H1 (cell line): Measurements from ENCODE around the gene GPR137. TPM values are rescaled to one million over a fixed set of nuclear protein-coding genes. Genes with fewer than 3 reads are reported as not detected.

ENCODE experiments used
- CTCF ChIA-PET: fragments of 300-600 bp; sonication (Branson Sonifier 250); formaldehyde crosslinking; loops from one replicate; lab custom pipeline; 2021; ENCODE audit not compliant: partially characterized antibody; lab: Charles Lee
- POLR2A ChIA-PET: fragments of 300-600 bp; sonication (Branson Sonifier 250); formaldehyde crosslinking; loops from one replicate; lab custom pipeline; 2021; ENCODE audit warnings: inconsistent platforms; ENCODE audit not compliant: partially characterized antibody; lab: Charles Lee
- DNase-seq, 2 experiments: peaks; one replicate each; pipeline versions ENCODE4 v3.0.0 to v3.0.0-alpha.2; 2010 to 2022; ENCODE audit warnings: low spot score in 2 of 2, low read depth in 1 of 2, mixed read lengths in 1 of 2
- FAIRE-seq: peaks from 2 replicates; lab custom pipeline; 2011; peaks lifted over from hg19 to GRCh38; lab: Jason Lieb, UNC
- H2AFZ ChIP-seq: 2 replicates; pipeline ENCODE4 v1.8.1; 2012; ENCODE audit warnings: low read length, inconsistent platforms
- H2AK5ac ChIP-seq: 2 replicates; pipeline ENCODE4 v1.6.1; 2013; ENCODE audit warnings: low read depth, low read length
- H2BK120ac ChIP-seq: replicated peaks from 2 replicates; pipeline ENCODE3; 2013; ENCODE audit warnings: low read depth, low read length, inconsistent platforms
- H2BK12ac ChIP-seq: 2 replicates; pipeline ENCODE4 v1.6.1; 2013; ENCODE audit warnings: low read depth, low read length
- H2BK15ac ChIP-seq: 2 replicates; pipeline ENCODE4 v1.6.1; 2013; ENCODE audit warnings: low read length
- H2BK20ac ChIP-seq: 2 replicates; pipeline ENCODE4 v1.6.1; 2013; ENCODE audit warnings: low read length
- H2BK5ac ChIP-seq: 2 replicates; pipeline ENCODE4 v1.6.1; 2013; ENCODE audit warnings: low read depth, low read length
- H3K14ac ChIP-seq: 2 replicates; pipeline ENCODE4 v1.6.1; 2013; ENCODE audit warnings: inconsistent platforms; ENCODE audit not compliant: insufficient read length
- H3K18ac ChIP-seq: 2 replicates; pipeline ENCODE4 v1.6.1; 2013; ENCODE audit warnings: low read length; ENCODE audit errors: extremely low read depth
- H3K23ac ChIP-seq: 2 replicates; pipeline ENCODE4 v1.6.1; 2013; ENCODE audit warnings: inconsistent platforms; ENCODE audit not compliant: insufficient read length
- H3K23me2 ChIP-seq: 2 replicates; pipeline ENCODE4 v1.6.1; 2013; ENCODE audit warnings: low read depth, low read length
- H3K27ac ChIP-seq: 2 replicates; pipeline ENCODE4 v1.6.1; 2011; ENCODE audit warnings: low read depth, low read length, inconsistent platforms
- H3K27me3 ChIP-seq, 4 experiments: replicated peaks in 1 of 4; 1 replicate in 1 of 4; 2 replicates in 3 of 4; pipeline versions ENCODE4 v1.6.1 to v1.8.1; 2011 to 2013; ENCODE audit warnings: low read length in 3 of 4, mild to moderate bottlenecking in 3 of 4, inconsistent platforms in 2 of 4, mixed read lengths in 2 of 4, moderate library complexity in 1 of 4; ENCODE audit not compliant: control insufficient read depth in 3 of 4, insufficient read depth in 3 of 4; ENCODE audit errors: extremely low read depth in 1 of 4
- H3K36me3 ChIP-seq, 4 experiments: 2 replicates each; pipeline versions ENCODE4 v1.6.1 to v1.8.1; 2011 to 2013; ENCODE audit warnings: mild to moderate bottlenecking in 4 of 4, low read length in 3 of 4, moderate library complexity in 2 of 4, control low read depth in 1 of 4, inconsistent platforms in 1 of 4; ENCODE audit not compliant: insufficient read depth in 4 of 4, control insufficient read depth in 2 of 4
- H3K4ac ChIP-seq: replicated peaks from 2 replicates; pipeline ENCODE3; 2013; ENCODE audit warnings: low read length, low read depth, mixed read lengths, inconsistent platforms; ENCODE audit not compliant: insufficient read length
- H3K4me1 ChIP-seq, 4 experiments: replicated peaks in 1 of 4; 1 replicate in 1 of 4; 2 replicates in 3 of 4; pipeline versions ENCODE4 v1.6.1 to v1.8.1; 2011 to 2013; ENCODE audit warnings: low read length in 3 of 4, inconsistent platforms in 2 of 4, mixed read lengths in 1 of 4; ENCODE audit not compliant: insufficient read depth in 4 of 4, control insufficient read depth in 3 of 4
- H3K4me2 ChIP-seq, 2 experiments: 2 replicates each; pipeline versions ENCODE4 v1.6.1 to v1.8.1; 2011 to 2013; ENCODE audit warnings: low read depth in 2 of 2, low read length in 2 of 2, control low read depth in 1 of 2, inconsistent platforms in 1 of 2, mild to moderate bottlenecking in 1 of 2; ENCODE audit not compliant: insufficient read depth in 1 of 2
- H3K4me3 ChIP-seq, 4 experiments: fragments of 200-600, 300-600 bp in 1 of 4; sonication (generic), shearing (Covaris generic), sonication (Bioruptor Twin) in 1 of 4; 2 replicates each; pipeline versions ENCODE4 v1.5.1 to v1.8.1; 2011 to 2016; ENCODE audit warnings: low read length in 4 of 4, low read depth in 3 of 4, control low read depth in 2 of 4, inconsistent platforms in 2 of 4, mild to moderate bottlenecking in 2 of 4, mixed read lengths in 1 of 4, moderate library complexity in 1 of 4; ENCODE audit not compliant: insufficient read depth in 2 of 4; ENCODE audit errors: extremely low read depth in 1 of 4
- H3K56ac ChIP-seq: replicated peaks from 2 replicates; pipeline ENCODE3; 2013; ENCODE audit warnings: low read depth, mild to moderate bottlenecking, mixed read lengths, low read length, inconsistent platforms; ENCODE audit not compliant: insufficient read length
- H3K79me1 ChIP-seq: 2 replicates; pipeline ENCODE4 v1.6.1; 2013; ENCODE audit warnings: low read depth, low read length, control low read depth
- H3K79me2 ChIP-seq, 2 experiments: 2 replicates each; pipeline versions ENCODE4 v1.6.1 to v1.8.1; 2012 to 2013; ENCODE audit warnings: low read length in 2 of 2, mild to moderate bottlenecking in 2 of 2, inconsistent platforms in 1 of 2; ENCODE audit not compliant: insufficient read depth in 2 of 2, control insufficient read depth in 1 of 2
- H3K9ac ChIP-seq, 4 experiments: replicated peaks in 1 of 4; 1 replicate in 1 of 4; 2 replicates in 3 of 4; pipeline versions ENCODE4 v1.6.1 to v1.8.1; 2011 to 2013; ENCODE audit warnings: low read depth in 3 of 4, low read length in 3 of 4, control low read depth in 2 of 4, mild to moderate bottlenecking in 2 of 4, moderate library complexity in 2 of 4, inconsistent platforms in 1 of 4; ENCODE audit errors: extremely low read depth in 1 of 4
- H3K9me3 ChIP-seq, 2 experiments: 2 replicates each; pipeline versions ENCODE4 v1.6.1 to v1.8.1; 2012 to 2013; ENCODE audit warnings: mild to moderate bottlenecking in 2 of 2, moderate library complexity in 2 of 2, control low read depth in 1 of 2, inconsistent platforms in 1 of 2, low read depth in 1 of 2, low read length in 1 of 2, mixed read lengths in 1 of 2; ENCODE audit not compliant: insufficient read depth in 2 of 2
- H4K20me1 ChIP-seq, 2 experiments: replicated peaks in 1 of 2; 2 replicates each; pipeline versions ENCODE3 to v1.8.1; 2011 to 2013; ENCODE audit warnings: inconsistent platforms in 2 of 2, low read length in 2 of 2, mild to moderate bottlenecking in 1 of 2; ENCODE audit not compliant: insufficient read depth in 2 of 2, control insufficient read depth in 1 of 2
- H4K5ac ChIP-seq: 2 replicates; pipeline ENCODE4 v1.6.1; 2013; ENCODE audit warnings: low read length, low read depth, mixed read lengths, inconsistent platforms; ENCODE audit not compliant: insufficient read length
- H4K8ac ChIP-seq: 2 replicates; pipeline ENCODE4 v1.8.0; 2013; ENCODE audit warnings: mild to moderate bottlenecking, moderate library complexity, low read length, inconsistent platforms; ENCODE audit not compliant: insufficient read depth; ENCODE audit errors: extremely low read depth
- H4K91ac ChIP-seq: replicated peaks from 2 replicates; pipeline ENCODE3; 2013; ENCODE audit warnings: low read length, mixed read lengths, inconsistent platforms; ENCODE audit not compliant: insufficient read length
- EZH2 ChIP-seq: fragments of 200-600 bp; sonication (generic); IDR thresholded peaks from 2 replicates; pipeline ENCODE4 v1.7.1; 2012; ENCODE audit warnings: low read depth, mild to moderate bottlenecking, moderate library complexity, low read length, inconsistent platforms; ENCODE audit not compliant: severe bottlenecking
- USF2 ChIP-seq: IDR thresholded peaks from 2 replicates; pipeline ENCODE4 v1.6.1; 2011; ENCODE audit warnings: low read length, improper control_type of control experiment
- WGBS, 2 experiments: shearing (Covaris generic) in 1 of 2; methylation state at CpG; one replicate each; pipeline versions ENCODE4 v1.1.6 to v1.1.7; 2013 to 2015; ENCODE audit warnings: low lambda C conversion rate in 2 of 2, mixed read lengths in 2 of 2, inconsistent platforms in 1 of 2, low coverage in 1 of 2, missing lambda C conversion rate in 1 of 2; ENCODE audit not compliant: insufficient replicate concordance in 2 of 2, insufficient coverage in 1 of 2, insufficient read length in 1 of 2; ENCODE audit errors: extremely low coverage in 1 of 2, missing lambda C conversion rate in 1 of 2; 5-methylcytosine and 5-hydroxymethylcytosine counted together
- polyA plus RNA-seq, 7 experiments: library from polyadenylated mRNA; depleted of rRNA in 3 of 7; stranded (reverse) in 5 of 7; unstranded in 2 of 7; fragments of >200 nt in 5 of 7; fragments of 200-250 nt in 2 of 7; gene quantifications; 1 replicate in 5 of 7; 2 replicates in 1 of 7; 4 replicates in 1 of 7; pipeline versions ENCODE4 v1.2.1 to v1.2.3, GENCODE V29; 2011 to 2013; ENCODE audit warnings: missing spikeins in 2 of 7, mixed read lengths in 2 of 7
- total RNA-seq: library from RNA; stranded (reverse); fragmentation: NEBNext Ultra II Directional; extraction: Animal tissue kit (Norgen Biotek cat#: 25700); gene quantifications from 2 replicates; pipeline ENCODE4 v1.2.1, GENCODE V29; 2021

The GPR137 gene
- total and polyA plus RNA-seq, 2 of the 8 experiments (the other 6 are each of a cell fraction or from before 2014, with no cell fraction given) = 36.2 to 37.8 TPM

- Histone ChIP-seq H3K79me1 (no peaks in the 10 kb centered on the region), H3K79me2 (no peaks in the 10 kb centered on the region), H3K36me3 (peaks cover 0 to 9% (median 0%) of the 10 kb centered on the region in 4 experiments; a peak in 1 of 8 replicates), H3K9ac (no peak overlapping the region), H3K14ac (no peak overlapping the region), H3K18ac (no peak overlapping the region), H2AK5ac (no peak overlapping the region), H2BK15ac (peak overlapping the region; percentile 40; the same call in 1 of the 2 replicates), H3K56ac (no peak overlapping the region), H3K4me3 (no peak overlapping the region), H4K20me1 (peaks cover 5 to 24% of the 10 kb centered on the region in 2 experiments), H3K23ac (no peak overlapping the region), H3K4me1 (peaks cover 0 to 28% (median 12%) of the 10 kb centered on the region in 4 experiments; a peak in 5 of 7 replicates), H4K91ac (no peak overlapping the region), H3K27me3 (peaks cover 88 to 100% (median 98%) of the 10 kb centered on the region in 4 experiments), H2BK20ac (no peak overlapping the region), H2BK120ac (no peak overlapping the region), H3K4ac (no peak overlapping the region), H4K8ac (no peak overlapping the region), H3K9me3 (no peaks in the 10 kb centered on the region), H2BK5ac (no peak overlapping the region), H4K5ac (no peak overlapping the region), H2AFZ (no peak overlapping the region), H3K27ac (no peak overlapping the region), H2BK12ac (no peak overlapping the region), H3K23me2 (peaks cover 5% of the 10 kb centered on the region; the same call in 1 of the 2 replicates), H3K4me2 (no peak overlapping the region)
- DNase-seq (no peak), FAIRE-seq (no peak)
- 54% methylated on average over 2 of the region's 3 CpGs; no CpG with 5 or more reads in 1 of the 2 experiments for WGBS, 2 experiments
- ChIA-PET CTCF (interaction anchor here (0.7 to 2.2 kb wide), 6 partner anchors 9 to 1915 kb away, joined by 3 to 10 read pairs (median 3); partner anchors contain the start of genes BAD and GPR137), POLR2A (no interaction called here)
- no peak for TF ChIP-seq USF2
- TF ChIP-seq EZH2 = peak; percentile 25
Observed at GRCh38 chr11:64294774-64295173, 9.1 kb downstream of the GPR137 start.
